ENCODE data around the gene CLK4.

DNA sequence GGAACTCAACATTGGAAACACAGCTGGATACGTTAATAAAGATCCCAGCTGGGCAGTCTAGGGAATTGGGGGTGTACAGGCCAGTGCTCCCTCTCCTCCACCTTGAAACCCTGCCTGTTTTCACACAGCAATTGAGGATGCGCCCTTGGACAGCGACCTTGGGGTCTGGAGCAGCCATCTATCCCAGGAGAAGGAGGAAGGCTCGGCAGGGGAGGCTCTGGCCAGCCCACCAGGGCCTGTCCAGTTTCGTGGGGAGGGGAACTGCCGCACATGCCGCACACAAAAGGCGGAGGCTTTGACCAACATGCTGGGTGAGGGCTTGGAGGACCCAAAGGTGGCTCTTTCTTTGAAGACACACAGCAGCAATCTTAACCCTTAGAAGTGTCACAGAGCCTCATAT is 38.1 kb downstream of the CLK4 start:
- TF ChIP-seq, protein P1, sequence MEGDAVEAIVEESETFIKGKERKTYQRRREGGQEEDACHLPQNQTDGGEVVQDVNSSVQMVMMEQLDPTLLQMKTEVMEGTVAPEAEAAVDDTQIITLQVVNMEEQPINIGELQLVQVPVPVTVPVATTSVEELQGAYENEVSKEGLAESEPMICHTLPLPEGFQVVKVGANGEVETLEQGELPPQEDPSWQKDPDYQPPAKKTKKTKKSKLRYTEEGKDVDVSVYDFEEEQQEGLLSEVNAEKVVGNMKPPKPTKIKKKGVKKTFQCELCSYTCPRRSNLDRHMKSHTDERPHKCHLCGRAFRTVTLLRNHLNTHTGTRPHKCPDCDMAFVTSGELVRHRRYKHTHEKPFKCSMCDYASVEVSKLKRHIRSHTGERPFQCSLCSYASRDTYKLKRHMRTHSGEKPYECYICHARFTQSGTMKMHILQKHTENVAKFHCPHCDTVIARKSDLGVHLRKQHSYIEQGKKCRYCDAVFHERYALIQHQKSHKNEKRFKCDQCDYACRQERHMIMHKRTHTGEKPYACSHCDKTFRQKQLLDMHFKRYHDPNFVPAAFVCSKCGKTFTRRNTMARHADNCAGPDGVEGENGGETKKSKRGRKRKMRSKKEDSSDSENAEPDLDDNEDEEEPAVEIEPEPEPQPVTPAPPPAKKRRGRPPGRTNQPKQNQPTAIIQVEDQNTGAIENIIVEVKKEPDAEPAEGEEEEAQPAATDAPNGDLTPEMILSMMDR (IDR thresholded peaks at IDR 0.05 in 4 of 5, conservative IDR thresholded peaks at IDR 0.05 in 1 of 5): no peak
- no peak for TF ChIP-seq POLR2A (IDR thresholded peaks at IDR 0.05)

All from gastrocnemius medialis (tissue), 4 donors.